WTC11 (cell line): ENCODE measurements around the gene LCN10. TPM values are rescaled to one million over a fixed set of nuclear protein-coding genes. Genes with fewer than 3 reads are reported as not detected.

Source experiments
- ATAC-seq: fragments of 200-7000 bp; cut with Tn5 transposase; 2 replicates; pipeline ENCODE4 v1.10.0; 2021; ENCODE audit warnings: mild to moderate bottlenecking, moderate library complexity
- CTCF ChIA-PET: fragments of 300-600 bp; sonication (Branson Sonifier 250); formaldehyde crosslinking; loops from one replicate; lab custom pipeline; 2021; ENCODE audit warnings: antibody characterized with exemption; lab: Charles Lee
- POLR2A ChIA-PET: fragments of 350-600 bp; sonication (Branson Sonifier 250); formaldehyde crosslinking; loops from one replicate; lab custom pipeline; 2021; ENCODE audit warnings: antibody characterized with exemption; lab: Charles Lee
- DNase-seq: peaks from one replicate; pipeline ENCODE4 v3.0.0; 2021; ENCODE audit warnings: low spot score
- H3K27ac Mint-ChIP-seq: 2 replicates; pipeline ENCODE4 v1.8.0; 2021; ENCODE audit warnings: mixed read lengths
- H3K27me3 Mint-ChIP-seq: 2 replicates; pipeline ENCODE4 v1.8.0; 2021; ENCODE audit warnings: low read depth, mild to moderate bottlenecking, moderate library complexity, mixed read lengths
- H3K36me3 Mint-ChIP-seq: 2 replicates; pipeline ENCODE4 v1.8.0; 2021; ENCODE audit warnings: mixed read lengths
- H3K4me1 Mint-ChIP-seq: 2 replicates; pipeline ENCODE4 v1.8.0; 2022; ENCODE audit warnings: mixed read lengths
- H3K4me3 Mint-ChIP-seq: 2 replicates; pipeline ENCODE4 v1.8.0; 2021; ENCODE audit warnings: mild to moderate bottlenecking, moderate library complexity, mixed read lengths
- H3K9me3 Mint-ChIP-seq: 2 replicates; pipeline ENCODE4 v1.8.0; 2021; ENCODE audit warnings: mixed read lengths
- AFF4 ChIP-seq: sonication (generic); formaldehyde crosslinking; IDR thresholded peaks from 2 replicates; pipeline ENCODE4 v1.8.1; 2023; ENCODE audit warnings: mild to moderate bottlenecking, missing genetic modification reagents, borderline replicate concordance
- ATF2 ChIP-seq: sonication (generic); formaldehyde crosslinking; IDR thresholded peaks from 2 replicates; pipeline ENCODE4 v1.8.1; 2022; ENCODE audit warnings: low read depth, missing genetic modification reagents, borderline replicate concordance
- E2F4 ChIP-seq: sonication (generic); formaldehyde crosslinking; IDR thresholded peaks from 2 replicates; pipeline ENCODE4 v1.8.1; 2022; ENCODE audit warnings: low read depth, mild to moderate bottlenecking, moderate library complexity, missing genetic modification reagents, borderline replicate concordance
- ETV6 ChIP-seq: sonication (generic); formaldehyde crosslinking; IDR thresholded peaks from 2 replicates; pipeline ENCODE4 v1.8.1; 2022; ENCODE audit warnings: mild to moderate bottlenecking, missing genetic modification reagents
- GABPB1 ChIP-seq: sonication (generic); formaldehyde crosslinking; IDR thresholded peaks from 2 replicates; pipeline ENCODE4 v1.8.1; 2023; ENCODE audit warnings: mild to moderate bottlenecking, missing genetic modification reagents
- GRHL2 ChIP-seq: fragments of 250-450 bp; sonication (Bioruptor Pico); IDR thresholded peaks from 2 replicates; pipeline ENCODE4 v1.8.0; 2022; ENCODE audit warnings: mild to moderate bottlenecking, moderate library complexity; ENCODE audit not compliant: insufficient replicate concordance, severe bottlenecking
- GTF2I ChIP-seq: fragments of 250-450 bp; sonication (Bioruptor Pico); conservative IDR thresholded peaks from 2 replicates; pipeline ENCODE4 v1.4.0; 2021; ENCODE audit warnings: mild to moderate bottlenecking
- KAT7 ChIP-seq: sonication (generic); formaldehyde crosslinking; IDR thresholded peaks from 2 replicates; pipeline ENCODE4 v1.8.1; 2023; ENCODE audit warnings: missing genetic modification reagents, mild to moderate bottlenecking, borderline replicate concordance
- MLX ChIP-seq: sonication (generic); formaldehyde crosslinking; IDR thresholded peaks from 2 replicates; pipeline ENCODE4 v1.8.1; 2023; ENCODE audit warnings: mild to moderate bottlenecking, missing genetic modification reagents, moderate library complexity
- MYBL2 ChIP-seq: sonication (generic); formaldehyde crosslinking; IDR thresholded peaks from 2 replicates; pipeline ENCODE4 v1.8.1; 2023; ENCODE audit warnings: mild to moderate bottlenecking, moderate library complexity, missing genetic modification reagents
- NR1H2 ChIP-seq: sonication (generic); formaldehyde crosslinking; IDR thresholded peaks from 2 replicates; pipeline ENCODE4 v1.9.0; 2021; ENCODE audit warnings: mild to moderate bottlenecking, moderate library complexity, missing genetic modification reagents
- NR3C1 ChIP-seq: sonication (generic); formaldehyde crosslinking; conservative IDR thresholded peaks from 2 replicates; pipeline ENCODE4 v1.8.1; 2023; ENCODE audit warnings: low read depth, mild to moderate bottlenecking, missing genetic modification reagents
- RORB ChIP-seq: fragments of 250-450 bp; sonication (Bioruptor Pico); IDR thresholded peaks from 2 replicates; pipeline ENCODE4 v1.9.0; 2021; ENCODE audit warnings: mild to moderate bottlenecking
- TEAD4 ChIP-seq: sonication (generic); formaldehyde crosslinking; IDR thresholded peaks from 2 replicates; pipeline ENCODE4 v1.8.0; 2022; ENCODE audit warnings: mild to moderate bottlenecking, missing genetic modification reagents
- USF1 ChIP-seq: sonication (generic); formaldehyde crosslinking; IDR thresholded peaks from 2 replicates; pipeline ENCODE4 v1.8.0; 2022; ENCODE audit warnings: mild to moderate bottlenecking, missing genetic modification reagents
- ZBTB43 ChIP-seq: sonication (generic); formaldehyde crosslinking; IDR thresholded peaks from 2 replicates; pipeline ENCODE4 v1.8.1; 2023; ENCODE audit warnings: mild to moderate bottlenecking, missing genetic modification reagents
- ZNF232 ChIP-seq: sonication (generic); formaldehyde crosslinking; IDR thresholded peaks from 2 replicates; pipeline ENCODE4 v1.8.0; 2022; ENCODE audit warnings: mild to moderate bottlenecking, missing genetic modification reagents
- ZNF423 ChIP-seq: fragments of 250-450 bp; sonication (Bioruptor Pico); IDR thresholded peaks from 2 replicates; pipeline ENCODE4 v2.1.2; 2022; ENCODE audit warnings: mild to moderate bottlenecking, moderate library complexity
- ZNF512 ChIP-seq: sonication (generic); formaldehyde crosslinking; IDR thresholded peaks from 2 replicates; pipeline ENCODE4 v1.8.1; 2022; ENCODE audit warnings: missing genetic modification reagents, borderline replicate concordance
- ZNF532 ChIP-seq: fragments of 250-450 bp; sonication (Bioruptor Pico); IDR thresholded peaks from 2 replicates; pipeline ENCODE4 v1.9.0; 2021; ENCODE audit warnings: mild to moderate bottlenecking, borderline replicate concordance
- total RNA-seq: library from RNA; stranded (reverse); gene quantifications from 3 replicates; pipeline ENCODE4 v1.2.3, GENCODE V29; 2021

LCN10 gene
- total RNA-seq, 1 experiment from 2014 or later: 2.4 TPM

GRCh38 chr9:136756836-136757235 lies 14.1 kb upstream of the LCN10 start:
- Mint-ChIP-seq H3K27me3 (no peaks in the 10 kb centered on the region; the same call in 1 of the 2 replicates), H3K4me1 (peaks cover 8% of the 10 kb centered on the region), H3K4me3 (no peak overlapping the region), H3K27ac (no peak overlapping the region), H3K36me3 (peaks cover 8% of the 10 kb centered on the region)
- no peak for ATAC-seq
- POLR2A ChIA-PET: no interaction called here
- TF ChIP-seq MYBL2 (CRISPR knock-in tag): no peak
- TF ChIP-seq ATF2 (CRISPR knock-in tag): no peak
- TF ChIP-seq GABPB1 (CRISPR knock-in tag): no peak
- TF ChIP-seq NR3C1: no peak
- TF ChIP-seq ZBTB43 (CRISPR knock-in tag): no peak
- TF ChIP-seq KAT7: no peak
- TF ChIP-seq RORB: no peak
- TF ChIP-seq USF1: no peak
- no peak for TF ChIP-seq NR1H2
- no peak for TF ChIP-seq E2F4 (CRISPR knock-in tag)
- no peak for TF ChIP-seq GTF2I (CRISPR knock-in tag)
- TF ChIP-seq ZNF423 (CRISPR knock-in tag): no peak
- TF ChIP-seq ZNF512 (CRISPR knock-in tag): no peak
- no peak for TF ChIP-seq TEAD4 (CRISPR knock-in tag)
- no peak for TF ChIP-seq AFF4 (CRISPR knock-in tag)
- no peak for TF ChIP-seq ZNF232 (CRISPR knock-in tag)
- TF ChIP-seq, all 79 proteins: peak for 0
- peaks cover 24% of the 10 kb centered on the region for H3K9me3 Mint-ChIP-seq
- CTCF ChIA-PET: interaction anchor here (0.9 to 2.2 kb wide), 3 partner anchors 20 to 51 kb away, joined by 3 to 31 read pairs (median 7); partner anchors contain the start of gene RABL6
- DNase-seq: no peak

GRCh38 chr9:136756134-136756438 lies 13.3 kb upstream of the LCN10 start:
- CTCF ChIA-PET: no interaction called here
- Mint-ChIP-seq H3K4me1 (peaks cover 7% of the 10 kb centered on the region), H3K4me3 (no peak overlapping the region), H3K27ac (no peak overlapping the region), H3K36me3 (peaks cover 11% of the 10 kb centered on the region), H3K27me3 (peaks cover 3% of the 10 kb centered on the region; the same call in 1 of the 2 replicates), H3K9me3 (peaks cover 31% of the 10 kb centered on the region)
- DNase-seq (no peak), ATAC-seq (no peak)
- POLR2A ChIA-PET: no interaction called here
- TF ChIP-seq ZNF532 (CRISPR knock-in tag) (no peak), MLX (CRISPR knock-in tag) (no peak), TEAD4 (CRISPR knock-in tag) (no peak), ZNF232 (CRISPR knock-in tag) (no peak), MYBL2 (CRISPR knock-in tag) (no peak), KAT7 (no peak), ETV6 (CRISPR knock-in tag) (no peak), ZNF423 (CRISPR knock-in tag) (no peak), GRHL2 (CRISPR knock-in tag) (no peak)
